ENCODE results near the gene PHEX. TPM values are rescaled to one million over a fixed set of nuclear protein-coding genes. Genes with fewer than 3 reads are reported as not detected.

PHEX gene
- total and polyA plus RNA-seq, 2 experiments from 2014 or later = 0.05 to 0.21 TPM

- Histone ChIP-seq H3K4me3 (no peak overlapping the region), H2AFZ (no peak overlapping the region), H3K27ac (ENCODE audit: low read depth) (no peak overlapping the region), H3F3A (replicated peaks; ENCODE audit: low read depth) (no peaks in the 10 kb centered on the region), H3K9me2 (ENCODE audit: insufficient read depth) (no peaks in the 10 kb centered on the region), H3K79me2 (replicated peaks; ENCODE audit: insufficient read depth) (no peaks in the 10 kb centered on the region), H3K4me1 (ENCODE audit: insufficient read depth) (peaks cover 13% of the 10 kb centered on the region), H3K36me3 (ENCODE audit: insufficient read depth) (no peaks in the 10 kb centered on the region), H4K20me1 (replicated peaks; ENCODE audit: insufficient read depth) (no peaks in the 10 kb centered on the region), H3K4me2 (no peak overlapping the region), H3K27me3 (ENCODE audit: insufficient read depth) (no peaks in the 10 kb centered on the region)
- no peak for DNase-seq (ENCODE audit: low spot score)
- ATAC-seq = no peak
- peaks cover 20% of the 10 kb centered on the region for H3K4me1 Mint-ChIP-seq
- H3K36me3 Mint-ChIP-seq (ENCODE audit: low read depth) = no peaks in the 10 kb centered on the region
- H3K27ac Mint-ChIP-seq = no peak overlapping the region
- H3K4me3 Mint-ChIP-seq = no peak overlapping the region
- no peaks in the 10 kb centered on the region for H3K9me3 Mint-ChIP-seq
- peaks cover 2% of the 10 kb centered on the region for H3K27me3 Mint-ChIP-seq (ENCODE audit: insufficient read depth, low read depth, poor library complexity)
- TF ChIP-seq EZH2phosphoT487 (IDR thresholded peaks at IDR 0.05; ENCODE audit: unreplicated experiment) (no peak), STAT1 (IDR thresholded peaks at IDR 0.05; ENCODE audit: unreplicated experiment) (no peak), NANOG (IDR thresholded peaks at IDR 0.05; ENCODE audit: borderline replicate concordance) (no peak), EZH2 (IDR thresholded peaks at IDR 0.05; ENCODE audit: low read depth, unreplicated experiment) (no peak), CTCF (conservative IDR thresholded peaks at IDR 0.05; ENCODE audit: low read depth in 2 of 2) (no peak), ZNF114 (CRISPR knock-in tag; IDR thresholded peaks at IDR 0.05) (no peak), ZNF331 (CRISPR knock-in tag; IDR thresholded peaks at IDR 0.05; ENCODE audit: low read depth) (no peak), JUNB (IDR thresholded peaks at IDR 0.05; ENCODE audit: unreplicated experiment) (no peak), ZNF462 (CRISPR knock-in tag; IDR thresholded peaks at IDR 0.05) (no peak), CREB1 (CRISPR knock-in tag; IDR thresholded peaks at IDR 0.05; ENCODE audit: low read depth) (no peak), POLR2AphosphoS5 (IDR thresholded peaks at IDR 0.05; ENCODE audit: low read depth) (no peak)
- TF ChIP-seq, protein P1, sequence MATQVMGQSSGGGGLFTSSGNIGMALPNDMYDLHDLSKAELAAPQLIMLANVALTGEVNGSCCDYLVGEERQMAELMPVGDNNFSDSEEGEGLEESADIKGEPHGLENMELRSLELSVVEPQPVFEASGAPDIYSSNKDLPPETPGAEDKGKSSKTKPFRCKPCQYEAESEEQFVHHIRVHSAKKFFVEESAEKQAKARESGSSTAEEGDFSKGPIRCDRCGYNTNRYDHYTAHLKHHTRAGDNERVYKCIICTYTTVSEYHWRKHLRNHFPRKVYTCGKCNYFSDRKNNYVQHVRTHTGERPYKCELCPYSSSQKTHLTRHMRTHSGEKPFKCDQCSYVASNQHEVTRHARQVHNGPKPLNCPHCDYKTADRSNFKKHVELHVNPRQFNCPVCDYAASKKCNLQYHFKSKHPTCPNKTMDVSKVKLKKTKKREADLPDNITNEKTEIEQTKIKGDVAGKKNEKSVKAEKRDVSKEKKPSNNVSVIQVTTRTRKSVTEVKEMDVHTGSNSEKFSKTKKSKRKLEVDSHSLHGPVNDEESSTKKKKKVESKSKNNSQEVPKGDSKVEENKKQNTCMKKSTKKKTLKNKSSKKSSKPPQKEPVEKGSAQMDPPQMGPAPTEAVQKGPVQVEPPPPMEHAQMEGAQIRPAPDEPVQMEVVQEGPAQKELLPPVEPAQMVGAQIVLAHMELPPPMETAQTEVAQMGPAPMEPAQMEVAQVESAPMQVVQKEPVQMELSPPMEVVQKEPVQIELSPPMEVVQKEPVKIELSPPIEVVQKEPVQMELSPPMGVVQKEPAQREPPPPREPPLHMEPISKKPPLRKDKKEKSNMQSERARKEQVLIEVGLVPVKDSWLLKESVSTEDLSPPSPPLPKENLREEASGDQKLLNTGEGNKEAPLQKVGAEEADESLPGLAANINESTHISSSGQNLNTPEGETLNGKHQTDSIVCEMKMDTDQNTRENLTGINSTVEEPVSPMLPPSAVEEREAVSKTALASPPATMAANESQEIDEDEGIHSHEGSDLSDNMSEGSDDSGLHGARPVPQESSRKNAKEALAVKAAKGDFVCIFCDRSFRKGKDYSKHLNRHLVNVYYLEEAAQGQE (IDR thresholded peaks at IDR 0.05; ENCODE audit: unreplicated experiment) = no peak
- TF ChIP-seq, protein P2, sequence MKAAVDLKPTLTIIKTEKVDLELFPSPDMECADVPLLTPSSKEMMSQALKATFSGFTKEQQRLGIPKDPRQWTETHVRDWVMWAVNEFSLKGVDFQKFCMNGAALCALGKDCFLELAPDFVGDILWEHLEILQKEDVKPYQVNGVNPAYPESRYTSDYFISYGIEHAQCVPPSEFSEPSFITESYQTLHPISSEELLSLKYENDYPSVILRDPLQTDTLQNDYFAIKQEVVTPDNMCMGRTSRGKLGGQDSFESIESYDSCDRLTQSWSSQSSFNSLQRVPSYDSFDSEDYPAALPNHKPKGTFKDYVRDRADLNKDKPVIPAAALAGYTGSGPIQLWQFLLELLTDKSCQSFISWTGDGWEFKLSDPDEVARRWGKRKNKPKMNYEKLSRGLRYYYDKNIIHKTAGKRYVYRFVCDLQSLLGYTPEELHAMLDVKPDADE (IDR thresholded peaks at IDR 0.05) = no peak
Measured at GRCh38 chrX:22037911-22038537, 5.9 kb downstream of the PHEX start.
